ENCODE results near the gene NKAIN1.

The NKAIN1 gene

GRCh38 chr1:31261916-31262315 is 22.2 kb upstream of the NKAIN1 start:
- 90 to 93% methylated on average over 3 of the region's 3 CpGs for WGBS, 2 experiments
- Histone ChIP-seq H3K4me3 (ENCODE audit: insufficient read depth, low read depth, low read length) (no peak overlapping the region), H3K9me3 (ENCODE audit: control insufficient read depth, low read length) (no peaks in the 10 kb centered on the region), H3K36me3 (ENCODE audit: control insufficient read depth, insufficient read depth, low read length) (peaks cover 52% of the 10 kb centered on the region), H3K27ac (ENCODE audit: insufficient read depth, low read depth, low read length, poor library complexity, severe bottlenecking) (no peak overlapping the region), H3K4me1 (ENCODE audit: control insufficient read depth, insufficient read depth, low read length) (peaks cover 3% of the 10 kb centered on the region), H3K27me3 (ENCODE audit: control insufficient read depth, insufficient read depth, low read length, poor library complexity, severe bottlenecking) (no peaks in the 10 kb centered on the region)

GRCh38 chr1:31259746-31260145 is 20.1 kb upstream of the NKAIN1 start:
- Histone ChIP-seq H3K4me1 (ENCODE audit: control insufficient read depth, insufficient read depth, low read length) (no peaks in the 10 kb centered on the region), H3K27me3 (ENCODE audit: control insufficient read depth, insufficient read depth, low read length, poor library complexity, severe bottlenecking) (no peaks in the 10 kb centered on the region), H3K36me3 (ENCODE audit: control insufficient read depth, insufficient read depth, low read length) (peaks cover 41% of the 10 kb centered on the region), H3K27ac (ENCODE audit: insufficient read depth, low read depth, low read length, poor library complexity, severe bottlenecking) (no peak overlapping the region), H3K9me3 (ENCODE audit: control insufficient read depth, low read length) (no peaks in the 10 kb centered on the region), H3K4me3 (ENCODE audit: insufficient read depth, low read depth, low read length) (no peak overlapping the region)
- WGBS, 2 experiments, result 97 to 99% methylated on average over 3 of the region's 3 CpGs

DNA sequence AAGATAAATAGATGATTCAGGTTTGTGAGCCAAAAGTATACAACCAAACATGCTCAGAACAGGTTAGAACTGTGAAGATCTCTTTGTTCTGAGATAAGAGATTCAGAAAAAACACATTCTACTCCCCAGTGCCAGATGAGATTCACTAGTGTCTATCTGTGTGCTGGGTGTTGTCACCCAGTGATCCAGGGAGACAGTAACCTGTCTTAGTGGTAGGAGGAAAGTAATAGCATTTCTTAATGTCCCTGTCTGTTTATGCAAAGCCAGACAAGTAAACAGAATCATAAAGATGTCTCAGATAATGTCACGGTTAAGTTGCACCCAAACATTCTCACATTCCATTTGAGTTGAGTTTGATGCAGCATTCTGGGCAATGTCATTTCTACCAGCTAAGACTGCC is 18.9 kb upstream of the NKAIN1 start:
- Histone ChIP-seq H3K9me3 (ENCODE audit: control insufficient read depth, low read length) (no peaks in the 10 kb centered on the region), H3K36me3 (ENCODE audit: control insufficient read depth, insufficient read depth, low read length) (peaks cover 38% of the 10 kb centered on the region), H3K27me3 (ENCODE audit: control insufficient read depth, insufficient read depth, low read length, poor library complexity, severe bottlenecking) (no peaks in the 10 kb centered on the region), H3K27ac (ENCODE audit: insufficient read depth, low read depth, low read length, poor library complexity, severe bottlenecking) (no peak overlapping the region), H3K4me3 (ENCODE audit: insufficient read depth, low read depth, low read length) (no peak overlapping the region), H3K4me1 (ENCODE audit: control insufficient read depth, insufficient read depth, low read length) (no peaks in the 10 kb centered on the region)
- 95 to 97% methylated on average over 1 of the region's 1 CpG for WGBS, 2 experiments

- Histone ChIP-seq H3K4me1 (ENCODE audit: control insufficient read depth, insufficient read depth, low read length) (no peaks in the 10 kb centered on the region), H3K4me3 (ENCODE audit: insufficient read depth, low read depth, low read length) (no peak overlapping the region), H3K36me3 (ENCODE audit: control insufficient read depth, insufficient read depth, low read length) (peaks cover 38% of the 10 kb centered on the region), H3K27ac (ENCODE audit: insufficient read depth, low read depth, low read length, poor library complexity, severe bottlenecking) (no peak overlapping the region), H3K9me3 (ENCODE audit: control insufficient read depth, low read length) (no peaks in the 10 kb centered on the region), H3K27me3 (ENCODE audit: control insufficient read depth, insufficient read depth, low read length, poor library complexity, severe bottlenecking) (no peaks in the 10 kb centered on the region)
- 92 to 97% methylated on average over 1 of the region's 1 CpG for WGBS, 2 experiments
Observed at GRCh38 chr1:31257213-31257612, 17.5 kb upstream of the NKAIN1 start.

DNA sequence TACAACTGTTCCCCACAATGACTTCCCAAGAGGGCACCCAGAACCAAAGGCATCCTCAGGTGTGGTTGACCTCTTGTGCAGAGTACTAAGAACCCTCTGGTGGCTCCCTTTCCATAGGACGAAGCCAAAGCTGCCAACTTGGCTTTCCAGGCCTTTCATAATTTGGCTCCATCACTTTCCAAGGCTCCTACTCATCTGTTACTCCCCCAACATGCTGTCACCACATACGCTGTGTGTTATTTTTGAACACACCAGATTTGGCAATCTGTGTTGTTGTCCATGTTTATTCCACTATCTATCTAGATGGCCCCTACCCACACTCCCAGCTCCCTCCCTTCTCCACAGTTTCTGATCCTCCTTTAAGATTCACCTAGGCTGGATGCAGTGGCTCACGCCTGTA is 10.2 kb upstream of the NKAIN1 start:
- 88 to 94% methylated on average over 3 of the region's 3 CpGs for WGBS, 2 experiments
- no peaks in the 10 kb centered on the region for H3K4me1 ChIP-seq (ENCODE audit: control insufficient read depth, insufficient read depth, low read length)
- H3K27me3 ChIP-seq (ENCODE audit: control insufficient read depth, insufficient read depth, low read length, poor library complexity, severe bottlenecking), result no peaks in the 10 kb centered on the region

DNA sequence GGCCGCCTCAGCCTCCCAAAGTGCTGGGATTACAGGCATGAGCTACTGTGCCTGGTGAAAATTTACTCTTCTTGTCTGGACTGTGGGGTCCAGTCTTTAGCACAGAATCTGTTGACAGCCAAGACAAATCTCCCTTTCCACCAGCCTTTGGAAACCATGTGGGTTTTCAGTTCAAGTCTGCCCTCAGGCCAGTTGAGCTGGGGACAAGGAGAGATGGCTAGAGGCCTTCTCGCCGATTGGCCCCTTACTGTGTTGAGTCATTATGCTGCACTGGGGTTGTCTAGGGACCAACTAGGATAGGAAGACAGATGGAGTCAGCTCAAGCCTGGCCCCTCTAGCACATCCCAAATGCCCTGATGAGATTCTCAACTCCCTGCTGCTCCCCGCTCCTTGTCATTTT is 8.6 kb upstream of the NKAIN1 start:
- Histone ChIP-seq H3K27me3 (ENCODE audit: control insufficient read depth, insufficient read depth, low read length, poor library complexity, severe bottlenecking) (no peaks in the 10 kb centered on the region), H3K4me1 (ENCODE audit: control insufficient read depth, insufficient read depth, low read length) (no peaks in the 10 kb centered on the region), H3K27ac (ENCODE audit: insufficient read depth, low read depth, low read length, poor library complexity, severe bottlenecking) (no peak overlapping the region), H3K9me3 (ENCODE audit: control insufficient read depth, low read length) (no peaks in the 10 kb centered on the region), H3K4me3 (ENCODE audit: insufficient read depth, low read depth, low read length) (no peak overlapping the region), H3K36me3 (ENCODE audit: control insufficient read depth, insufficient read depth, low read length) (no peaks in the 10 kb centered on the region)
- 83 to 84% methylated on average over 4 of the region's 4 CpGs for WGBS, 2 experiments

More for the DNA sequence above, 10.2 kb upstream of the NKAIN1 start:
- no peak overlapping the region for H3K27ac ChIP-seq (ENCODE audit: insufficient read depth, low read depth, low read length, poor library complexity, severe bottlenecking)
- H3K4me3 ChIP-seq (ENCODE audit: insufficient read depth, low read depth, low read length), result no peak overlapping the region
- no peaks in the 10 kb centered on the region for H3K36me3 ChIP-seq (ENCODE audit: control insufficient read depth, insufficient read depth, low read length)
- H3K9me3 ChIP-seq (ENCODE audit: control insufficient read depth, low read length), result no peaks in the 10 kb centered on the region

DNA sequence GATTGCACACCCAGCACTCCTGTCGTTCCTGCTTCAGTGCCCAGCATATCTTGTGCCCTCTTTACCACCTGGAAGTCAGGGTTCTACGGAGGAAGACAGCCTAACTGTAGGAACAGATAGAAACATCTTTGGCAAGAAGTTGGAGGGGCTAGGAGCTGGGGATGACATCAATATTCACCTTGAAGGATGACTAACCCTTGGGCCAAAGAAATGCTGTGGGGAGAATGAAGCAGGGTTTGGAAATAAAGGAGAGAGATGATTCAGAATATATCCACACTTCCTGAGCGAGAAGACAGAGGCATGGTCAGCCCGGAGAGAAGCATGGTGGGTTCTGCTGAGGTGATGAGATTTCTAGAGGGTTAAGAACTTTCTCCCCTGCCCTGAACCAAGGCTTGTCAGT is 4.6 kb upstream of the NKAIN1 start:
- peaks cover 16% of the 10 kb centered on the region for H3K27me3 ChIP-seq (ENCODE audit: control insufficient read depth, insufficient read depth, low read length, poor library complexity, severe bottlenecking)
- H3K36me3 ChIP-seq (ENCODE audit: control insufficient read depth, insufficient read depth, low read length), result no peaks in the 10 kb centered on the region
- H3K9me3 ChIP-seq (ENCODE audit: control insufficient read depth, low read length), result no peaks in the 10 kb centered on the region
- 86 to 89% methylated on average over 4 of the region's 4 CpGs for WGBS, 2 experiments
- no peak overlapping the region for H3K4me3 ChIP-seq (ENCODE audit: insufficient read depth, low read depth, low read length)
- H3K4me1 ChIP-seq (ENCODE audit: control insufficient read depth, insufficient read depth, low read length), result peaks cover 5% of the 10 kb centered on the region
- no peak overlapping the region for H3K27ac ChIP-seq (ENCODE audit: insufficient read depth, low read depth, low read length, poor library complexity, severe bottlenecking)

GRCh38 chr1:31243501-31244286 is 4.0 kb upstream of the NKAIN1 start:
- WGBS, 2 experiments, result 85% methylated on average over 10 of the region's 10 CpGs
- no peak overlapping the region for H3K27ac ChIP-seq (ENCODE audit: insufficient read depth, low read depth, low read length, poor library complexity, severe bottlenecking)
- peaks cover 22% of the 10 kb centered on the region for H3K27me3 ChIP-seq (ENCODE audit: control insufficient read depth, insufficient read depth, low read length, poor library complexity, severe bottlenecking)
- no peaks in the 10 kb centered on the region for H3K9me3 ChIP-seq (ENCODE audit: control insufficient read depth, low read length)
- H3K4me1 ChIP-seq (ENCODE audit: control insufficient read depth, insufficient read depth, low read length), result peaks cover 7% of the 10 kb centered on the region
- no peak overlapping the region for H3K4me3 ChIP-seq (ENCODE audit: insufficient read depth, low read depth, low read length)
- H3K36me3 ChIP-seq (ENCODE audit: control insufficient read depth, insufficient read depth, low read length), result no peaks in the 10 kb centered on the region

DNA sequence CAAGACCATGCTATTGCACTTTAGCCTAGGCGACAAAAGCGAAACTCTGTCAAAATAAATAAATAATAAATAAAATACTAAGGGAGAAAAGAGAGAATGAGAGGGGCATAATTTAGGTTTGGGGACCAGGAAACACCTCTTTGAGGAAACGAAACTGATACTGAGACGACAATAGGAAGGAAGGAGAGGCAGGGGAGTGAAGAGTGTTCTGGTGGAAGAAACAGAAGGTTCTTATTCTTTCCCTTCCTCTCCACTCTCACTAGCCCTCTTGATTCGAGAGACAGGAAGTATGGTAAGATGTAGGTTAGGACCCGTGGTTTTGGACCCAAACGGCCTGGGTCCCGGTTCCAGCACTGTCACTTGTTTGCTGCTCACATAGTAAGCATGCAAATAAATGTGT is 1.6 kb upstream of the NKAIN1 start:
- peaks cover 11% of the 10 kb centered on the region for H3K4me1 ChIP-seq (ENCODE audit: control insufficient read depth, insufficient read depth, low read length)
- 87 to 93% methylated on average over 6 to 7 of the region's 8 CpGs for WGBS, 2 experiments
- no peak overlapping the region for H3K27ac ChIP-seq (ENCODE audit: insufficient read depth, low read depth, low read length, poor library complexity, severe bottlenecking)
- no peak overlapping the region for H3K4me3 ChIP-seq (ENCODE audit: insufficient read depth, low read depth, low read length)
- no peaks in the 10 kb centered on the region for H3K36me3 ChIP-seq (ENCODE audit: control insufficient read depth, insufficient read depth, low read length)
- H3K9me3 ChIP-seq (ENCODE audit: control insufficient read depth, low read length), result no peaks in the 10 kb centered on the region
- peaks cover 31% of the 10 kb centered on the region for H3K27me3 ChIP-seq (ENCODE audit: control insufficient read depth, insufficient read depth, low read length, poor library complexity, severe bottlenecking)

DNA sequence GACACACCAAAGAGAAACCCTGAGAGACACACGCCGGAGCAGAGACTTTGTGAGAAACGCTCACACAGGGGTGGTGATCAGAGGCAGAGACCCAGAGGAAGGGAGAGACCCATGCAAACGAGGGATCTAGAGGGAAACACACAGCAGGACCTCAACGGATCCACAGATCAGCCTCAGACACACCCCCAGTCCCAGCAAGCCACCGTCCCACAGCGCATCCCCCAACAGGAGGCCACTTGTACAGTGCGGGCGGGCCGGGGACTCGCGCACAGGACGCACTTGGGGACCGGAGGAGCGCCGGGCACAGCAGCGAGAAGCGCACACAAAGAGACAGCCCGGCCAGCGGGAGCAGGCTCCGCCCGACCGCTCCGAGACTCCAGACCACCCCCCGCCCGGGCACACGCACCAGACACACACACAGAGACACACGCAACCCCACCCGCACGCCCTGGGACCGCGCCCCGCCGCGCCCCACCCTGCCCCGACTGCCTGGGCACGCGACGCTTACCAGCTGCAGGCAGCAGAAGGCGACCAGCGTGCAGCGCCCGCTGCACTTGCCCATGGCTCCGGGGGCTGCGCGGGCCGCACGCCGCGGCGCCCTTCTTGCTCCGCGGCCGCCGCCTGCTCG is 587 bp downstream of the NKAIN1 start:
- peaks cover 31% of the 10 kb centered on the region for H3K27me3 ChIP-seq (ENCODE audit: control insufficient read depth, insufficient read depth, low read length, poor library complexity, severe bottlenecking)
- WGBS, 2 experiments, result 1% methylated on average over 56 of the region's 56 CpGs
- H3K9me3 ChIP-seq (ENCODE audit: control insufficient read depth, low read length), result no peaks in the 10 kb centered on the region
- peaks cover 11% of the 10 kb centered on the region for H3K4me1 ChIP-seq (ENCODE audit: control insufficient read depth, insufficient read depth, low read length)
- H3K27ac ChIP-seq (ENCODE audit: insufficient read depth, low read depth, low read length, poor library complexity, severe bottlenecking), result no peak overlapping the region
- no peaks in the 10 kb centered on the region for H3K36me3 ChIP-seq (ENCODE audit: control insufficient read depth, insufficient read depth, low read length)
- peak overlapping the region; percentile 42 for H3K4me3 ChIP-seq (ENCODE audit: insufficient read depth, low read depth, low read length)
